WERI-Rb-1 (cell line): ENCODE measurements around the gene MRPL24.

Experiments used
- DNase-seq: peaks from one replicate; pipeline ENCODE4 v3.0.0-alpha.2; 2020
- H3K27ac ChIP-seq: fragments of 250-450 bp; sonication (Bioruptor Pico); 2 replicates; pipeline ENCODE4 v1.5.1; 2020; ENCODE audit warnings: mild to moderate bottlenecking, moderate library complexity
- H3K27me3 ChIP-seq: fragments of 250-450 bp; sonication (Bioruptor Pico); 2 replicates; pipeline ENCODE4 v1.5.1; 2021; ENCODE audit warnings: mild to moderate bottlenecking, low read depth, moderate library complexity; ENCODE audit not compliant: insufficient read depth, severe bottlenecking
- H3K36me3 ChIP-seq: fragments of 250-450 bp; sonication (Bioruptor Pico); 2 replicates; pipeline ENCODE4 v1.5.1; 2020; ENCODE audit warnings: mild to moderate bottlenecking, moderate library complexity
- H3K4me3 ChIP-seq: 2 replicates; pipeline ENCODE4 v1.5.1; 2011; ENCODE audit warnings: low read depth, mild to moderate bottlenecking, control low read depth, low read length
- H3K9me3 ChIP-seq: fragments of 250-450 bp; sonication (Bioruptor Pico); 2 replicates; pipeline ENCODE4 v1.5.1; 2021; ENCODE audit warnings: mild to moderate bottlenecking, moderate library complexity; ENCODE audit not compliant: severe bottlenecking
- TF ChIP-seq, protein P1 (sequence below): IDR thresholded peaks from 2 replicates; pipeline ENCODE4 v1.5.1; 2011; ENCODE audit warnings: low read depth, mild to moderate bottlenecking, control low read depth, inconsistent platforms, low read length

MRPL24 gene

DNA sequence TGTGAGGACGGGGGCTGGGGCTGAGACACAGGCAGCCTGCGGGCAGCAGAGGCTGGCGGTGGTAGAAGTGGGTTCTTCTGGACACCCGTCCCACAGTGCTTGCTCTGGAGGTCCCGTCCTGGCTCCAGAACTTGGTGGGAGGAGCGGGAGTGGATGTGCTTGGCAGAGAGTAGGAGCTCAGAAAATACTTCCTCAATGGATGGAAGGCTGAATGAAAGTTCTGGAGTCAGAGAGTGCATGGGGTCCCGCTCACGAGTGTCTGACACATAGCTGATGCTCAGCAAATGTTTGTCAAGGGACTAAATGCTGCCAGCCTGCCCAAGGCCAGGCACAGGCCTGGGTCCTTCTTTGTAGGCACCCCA, 50.2 kb downstream of the MRPL24 start:
- Histone ChIP-seq H3K36me3 (no peaks in the 10 kb centered on the region), H3K4me3 (no peak overlapping the region), H3K9me3 (no peaks in the 10 kb centered on the region), H3K27me3 (no peaks in the 10 kb centered on the region), H3K27ac (no peak overlapping the region)
- TF ChIP-seq, protein P1, sequence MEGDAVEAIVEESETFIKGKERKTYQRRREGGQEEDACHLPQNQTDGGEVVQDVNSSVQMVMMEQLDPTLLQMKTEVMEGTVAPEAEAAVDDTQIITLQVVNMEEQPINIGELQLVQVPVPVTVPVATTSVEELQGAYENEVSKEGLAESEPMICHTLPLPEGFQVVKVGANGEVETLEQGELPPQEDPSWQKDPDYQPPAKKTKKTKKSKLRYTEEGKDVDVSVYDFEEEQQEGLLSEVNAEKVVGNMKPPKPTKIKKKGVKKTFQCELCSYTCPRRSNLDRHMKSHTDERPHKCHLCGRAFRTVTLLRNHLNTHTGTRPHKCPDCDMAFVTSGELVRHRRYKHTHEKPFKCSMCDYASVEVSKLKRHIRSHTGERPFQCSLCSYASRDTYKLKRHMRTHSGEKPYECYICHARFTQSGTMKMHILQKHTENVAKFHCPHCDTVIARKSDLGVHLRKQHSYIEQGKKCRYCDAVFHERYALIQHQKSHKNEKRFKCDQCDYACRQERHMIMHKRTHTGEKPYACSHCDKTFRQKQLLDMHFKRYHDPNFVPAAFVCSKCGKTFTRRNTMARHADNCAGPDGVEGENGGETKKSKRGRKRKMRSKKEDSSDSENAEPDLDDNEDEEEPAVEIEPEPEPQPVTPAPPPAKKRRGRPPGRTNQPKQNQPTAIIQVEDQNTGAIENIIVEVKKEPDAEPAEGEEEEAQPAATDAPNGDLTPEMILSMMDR = no peak
- DNase-seq = no peak

DNA sequence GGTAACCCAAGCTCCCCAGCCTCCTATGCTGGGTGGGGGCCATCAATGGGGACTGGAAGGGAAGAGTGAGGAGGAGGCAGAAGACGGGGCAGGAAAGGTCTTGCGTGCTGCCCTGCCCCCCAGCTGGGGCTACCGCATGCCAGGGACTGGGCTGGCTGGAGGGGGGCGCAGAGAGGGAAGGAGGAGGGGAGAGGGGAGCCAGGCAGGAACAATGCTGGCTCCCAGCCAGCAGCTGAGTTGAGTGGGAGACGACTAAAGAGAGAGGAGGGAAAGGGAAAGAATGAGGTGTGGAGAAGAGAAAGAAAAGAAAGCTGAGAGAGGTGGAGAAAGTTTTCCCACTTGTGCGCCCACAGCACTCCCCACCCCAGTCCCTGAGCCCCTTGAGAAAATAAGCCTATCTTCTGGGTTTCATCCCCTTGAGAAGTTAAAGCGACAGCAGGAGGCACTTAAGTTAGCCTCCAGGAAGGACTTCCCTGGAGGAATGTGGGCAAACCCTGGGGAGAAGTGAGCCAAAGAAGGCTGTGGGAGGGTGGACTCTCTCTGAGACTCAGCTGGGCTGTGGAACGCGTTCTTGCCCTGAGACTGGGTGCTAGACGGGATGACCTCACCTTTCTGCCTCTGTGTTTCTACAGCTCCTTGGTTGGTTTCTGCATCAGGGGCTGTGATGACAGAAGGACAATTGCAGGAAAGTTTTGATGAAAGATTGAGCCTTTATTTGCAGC, 50.8 kb downstream of the MRPL24 start:
- H3K9me3 ChIP-seq = no peaks in the 10 kb centered on the region
- H3K27me3 ChIP-seq = no peaks in the 10 kb centered on the region
- TF ChIP-seq, protein P1 = no peak
- H3K27ac ChIP-seq = no peak overlapping the region
- no peaks in the 10 kb centered on the region for H3K36me3 ChIP-seq
- no peak overlapping the region for H3K4me3 ChIP-seq
- no peak for DNase-seq

DNA sequence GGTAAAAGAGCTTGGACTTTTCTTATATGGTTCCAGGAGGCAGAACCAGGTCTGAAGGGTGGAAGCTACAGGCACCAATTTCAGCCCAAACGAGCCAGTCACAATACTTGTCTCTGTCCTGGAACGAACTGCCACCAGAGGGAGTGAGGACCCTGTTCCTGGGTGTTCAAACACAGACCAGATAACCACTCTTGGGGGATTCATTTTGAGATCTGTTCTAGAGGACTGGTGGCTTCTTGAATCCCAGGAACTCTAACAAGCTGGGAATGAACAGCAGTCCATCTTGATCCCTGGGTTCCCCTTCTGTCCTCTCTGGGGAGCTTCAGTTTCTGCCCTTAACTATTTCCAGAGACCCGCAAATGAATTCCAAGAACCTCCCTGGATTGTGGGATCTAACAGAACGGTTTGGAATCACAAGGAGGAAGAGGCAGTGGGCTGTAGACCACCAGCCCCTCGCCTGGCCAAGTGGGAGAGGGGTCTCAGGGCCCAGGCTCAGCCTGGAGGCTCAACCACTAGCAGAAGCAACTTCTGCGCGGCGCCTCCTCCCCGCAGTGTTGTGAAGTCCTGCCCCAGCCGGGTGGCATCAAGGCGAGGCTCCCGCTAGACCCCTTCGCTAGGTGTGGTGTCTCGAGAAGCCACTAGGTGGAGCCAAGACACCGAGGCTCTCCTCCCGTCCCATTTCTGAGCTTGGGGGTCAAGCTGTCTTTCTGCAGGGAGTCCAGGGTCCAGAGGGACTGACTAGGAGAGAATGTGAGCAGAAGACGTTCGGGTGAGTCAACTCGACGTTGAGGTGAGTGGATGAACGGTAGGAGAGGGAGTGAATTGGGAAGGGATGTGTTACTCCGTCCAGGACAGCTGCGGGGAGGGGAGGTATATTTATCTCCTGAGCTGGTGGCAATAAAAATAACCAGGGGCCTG, 51.6 kb downstream of the MRPL24 start:
- Histone ChIP-seq H3K27ac (peak overlapping the region; percentile 28), H3K4me3 (peak overlapping the region; percentile 39), H3K9me3 (no peaks in the 10 kb centered on the region), H3K36me3 (no peaks in the 10 kb centered on the region), H3K27me3 (no peaks in the 10 kb centered on the region)
- DNase-seq = peak; percentile 96
- TF ChIP-seq, protein P1 = peak; percentile 99
